Glutamatergic neuron (in vitro differentiated cells): ENCODE results near the gene ZMYND8. TPM values are rescaled to one million over a fixed set of nuclear protein-coding genes. Genes with fewer than 3 reads are reported as not detected.

Source experiments
- DNase-seq: peaks from one replicate; pipeline ENCODE4 v3.0.0; 2022
- H3K27ac Mint-ChIP-seq: one replicate; pipeline ENCODE4 v1.8.0; 2020; ENCODE audit warnings: mild to moderate bottlenecking, mixed read lengths, inconsistent platforms; ENCODE audit not compliant: unreplicated experiment
- H3K27me3 Mint-ChIP-seq: one replicate; pipeline ENCODE4 v1.8.0; 2020; ENCODE audit warnings: mild to moderate bottlenecking, moderate library complexity, mixed read lengths, inconsistent platforms; ENCODE audit not compliant: unreplicated experiment
- H3K36me3 Mint-ChIP-seq: one replicate; pipeline ENCODE4 v1.8.0; 2020; ENCODE audit warnings: mild to moderate bottlenecking, mixed read lengths, inconsistent platforms; ENCODE audit not compliant: unreplicated experiment
- H3K4me1 Mint-ChIP-seq: one replicate; pipeline ENCODE4 v1.8.0; 2020; ENCODE audit warnings: mild to moderate bottlenecking, low read depth, mixed read lengths, inconsistent platforms; ENCODE audit not compliant: unreplicated experiment
- H3K4me3 Mint-ChIP-seq: one replicate; pipeline ENCODE4 v1.8.0; 2020; ENCODE audit warnings: mild to moderate bottlenecking, mixed read lengths, inconsistent platforms; ENCODE audit not compliant: unreplicated experiment
- H3K9me3 Mint-ChIP-seq: one replicate; pipeline ENCODE4 v1.8.0; 2020; ENCODE audit warnings: mild to moderate bottlenecking, moderate library complexity, mixed read lengths, inconsistent platforms; ENCODE audit not compliant: unreplicated experiment
- total RNA-seq: library from RNA; stranded (reverse); fragmentation: NEBNext Ultra II Directional; extraction: Animal tissue kit (Norgen Biotek cat#: 25700); gene quantifications from one replicate; pipeline ENCODE4 v1.2.1, GENCODE V29; 2021; ENCODE audit not compliant: unreplicated experiment
- TF ChIP-seq, protein P1 (sequence below): fragments of 200-600 bp; sonication (generic); IDR thresholded peaks from one replicate; pipeline ENCODE4 v1.5.0; 2021; ENCODE audit not compliant: partially characterized antibody, unreplicated experiment

ZMYND8 gene
- total RNA-seq, 1 donor from 2014 or later = 116 TPM

GRCh38 chr20:47225458-47225857, 131.0 kb downstream of the ZMYND8 start:
- Mint-ChIP-seq H3K36me3 (peaks cover 8% of the 10 kb centered on the region), H3K27me3 (peaks cover 6% of the 10 kb centered on the region)

DNA sequence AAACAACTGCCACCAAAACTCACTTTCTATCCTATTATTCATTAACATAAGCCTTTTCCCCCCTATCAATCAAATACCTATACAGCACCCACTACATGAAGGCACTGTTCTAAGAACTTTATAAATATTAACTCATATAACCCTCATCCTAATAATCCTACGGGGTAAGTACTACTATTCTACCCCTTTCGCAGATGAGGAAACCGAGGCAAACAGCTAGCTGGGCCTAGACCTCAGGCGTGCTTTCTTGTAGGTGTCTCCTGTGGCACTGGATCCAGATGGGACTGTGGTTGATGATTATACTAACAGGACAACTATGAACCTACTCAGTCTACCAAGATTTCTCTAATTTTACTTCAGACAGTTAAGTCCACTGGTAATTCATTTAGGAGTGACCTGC, 131.6 kb downstream of the ZMYND8 start:
- peaks cover 15% of the 10 kb centered on the region for H3K4me1 Mint-ChIP-seq
- no peak overlapping the region for H3K27ac Mint-ChIP-seq
- no peak for DNase-seq
- peaks cover 5% of the 10 kb centered on the region for H3K27me3 Mint-ChIP-seq
- no peak overlapping the region for H3K4me3 Mint-ChIP-seq
- peaks cover 8% of the 10 kb centered on the region for H3K36me3 Mint-ChIP-seq
- peaks cover 10% of the 10 kb centered on the region for H3K9me3 Mint-ChIP-seq
- TF ChIP-seq, protein P1, sequence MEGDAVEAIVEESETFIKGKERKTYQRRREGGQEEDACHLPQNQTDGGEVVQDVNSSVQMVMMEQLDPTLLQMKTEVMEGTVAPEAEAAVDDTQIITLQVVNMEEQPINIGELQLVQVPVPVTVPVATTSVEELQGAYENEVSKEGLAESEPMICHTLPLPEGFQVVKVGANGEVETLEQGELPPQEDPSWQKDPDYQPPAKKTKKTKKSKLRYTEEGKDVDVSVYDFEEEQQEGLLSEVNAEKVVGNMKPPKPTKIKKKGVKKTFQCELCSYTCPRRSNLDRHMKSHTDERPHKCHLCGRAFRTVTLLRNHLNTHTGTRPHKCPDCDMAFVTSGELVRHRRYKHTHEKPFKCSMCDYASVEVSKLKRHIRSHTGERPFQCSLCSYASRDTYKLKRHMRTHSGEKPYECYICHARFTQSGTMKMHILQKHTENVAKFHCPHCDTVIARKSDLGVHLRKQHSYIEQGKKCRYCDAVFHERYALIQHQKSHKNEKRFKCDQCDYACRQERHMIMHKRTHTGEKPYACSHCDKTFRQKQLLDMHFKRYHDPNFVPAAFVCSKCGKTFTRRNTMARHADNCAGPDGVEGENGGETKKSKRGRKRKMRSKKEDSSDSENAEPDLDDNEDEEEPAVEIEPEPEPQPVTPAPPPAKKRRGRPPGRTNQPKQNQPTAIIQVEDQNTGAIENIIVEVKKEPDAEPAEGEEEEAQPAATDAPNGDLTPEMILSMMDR = no peak

More at GRCh38 chr20:47225458-47225857, 131.0 kb downstream of the ZMYND8 start:
- no peak overlapping the region for H3K27ac Mint-ChIP-seq
- H3K4me1 Mint-ChIP-seq = peaks cover 17% of the 10 kb centered on the region
- H3K4me3 Mint-ChIP-seq = no peak overlapping the region
- no peak for DNase-seq
- H3K9me3 Mint-ChIP-seq = peaks cover 10% of the 10 kb centered on the region
- TF ChIP-seq, protein P1 = no peak

- H3K9me3 Mint-ChIP-seq = peaks cover 10% of the 10 kb centered on the region
- peaks cover 5% of the 10 kb centered on the region for H3K27me3 Mint-ChIP-seq
- TF ChIP-seq, protein P1 = no peak
- peaks cover 14% of the 10 kb centered on the region for H3K4me1 Mint-ChIP-seq
- no peak overlapping the region for H3K27ac Mint-ChIP-seq
- no peak for DNase-seq
- peaks cover 8% of the 10 kb centered on the region for H3K36me3 Mint-ChIP-seq
- H3K4me3 Mint-ChIP-seq = no peak overlapping the region
Measured at GRCh38 chr20:47224300-47224791, 132.2 kb downstream of the ZMYND8 start.

- peaks cover 10% of the 10 kb centered on the region for H3K4me1 Mint-ChIP-seq
- H3K27ac Mint-ChIP-seq = no peak overlapping the region
- peaks cover 8% of the 10 kb centered on the region for H3K36me3 Mint-ChIP-seq
- TF ChIP-seq, protein P1 = no peak
- no peak for DNase-seq
- peaks cover 5% of the 10 kb centered on the region for H3K27me3 Mint-ChIP-seq
- peaks cover 10% of the 10 kb centered on the region for H3K9me3 Mint-ChIP-seq
- no peak overlapping the region for H3K4me3 Mint-ChIP-seq
Measured at GRCh38 chr20:47223896-47224295, 132.6 kb downstream of the ZMYND8 start.

DNA sequence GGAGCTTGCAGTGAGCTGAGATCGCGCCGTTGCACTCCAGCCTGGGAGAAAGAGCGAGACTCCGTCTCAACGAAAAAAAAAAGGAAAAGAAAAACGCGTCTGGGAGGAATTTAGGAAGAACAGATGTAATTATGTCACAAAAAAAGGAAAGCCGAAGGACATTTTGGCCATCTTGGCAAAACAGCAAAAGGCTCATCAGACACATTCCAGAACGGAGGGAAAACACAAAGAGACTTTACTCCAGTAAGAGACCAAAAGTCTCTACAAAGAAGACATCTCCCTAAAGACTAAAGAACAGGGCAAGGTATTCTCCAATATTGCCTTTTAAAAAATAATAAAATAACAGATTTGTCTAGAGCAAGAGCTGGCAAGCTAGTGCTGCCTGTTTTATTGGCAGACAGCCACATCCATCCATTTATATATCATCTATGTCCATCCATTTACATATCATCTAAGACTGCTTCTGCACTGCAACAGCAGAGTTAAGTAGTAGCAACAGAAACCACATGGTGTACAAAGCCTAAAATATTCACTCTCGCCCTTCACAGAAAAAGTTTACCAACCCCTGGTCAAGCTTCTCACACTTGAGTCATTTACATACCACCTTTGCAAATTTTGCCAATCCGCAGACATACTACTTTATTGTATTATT, 133.9 kb downstream of the ZMYND8 start:
- H3K27me3 Mint-ChIP-seq = peaks cover 3% of the 10 kb centered on the region
- TF ChIP-seq, protein P1 = no peak
- DNase-seq = no peak
- peaks cover 8% of the 10 kb centered on the region for H3K4me1 Mint-ChIP-seq
- no peak overlapping the region for H3K4me3 Mint-ChIP-seq
- H3K27ac Mint-ChIP-seq = no peak overlapping the region
- peaks cover 8% of the 10 kb centered on the region for H3K36me3 Mint-ChIP-seq
- peaks cover 8% of the 10 kb centered on the region for H3K9me3 Mint-ChIP-seq
